C4-2B (cell line): Measurements from ENCODE around the gene C16orf90.

ENCODE experiments used
- H3K27ac ChIP-seq: fragments of 450-650 bp; 2 replicates; pipeline ENCODE4 v1.5.1; 2017
- ZFX ChIP-seq: fragments of 450-650 bp; IDR thresholded peaks from 2 replicates; pipeline ENCODE4 v1.6.1; 2017
- TF ChIP-seq, protein P1 (sequence below): fragments of 450-650 bp; conservative IDR thresholded peaks from 2 replicates; pipeline ENCODE4 v1.5.1; 2017; ENCODE audit warnings: mild to moderate bottlenecking

C16orf90 gene

DNA sequence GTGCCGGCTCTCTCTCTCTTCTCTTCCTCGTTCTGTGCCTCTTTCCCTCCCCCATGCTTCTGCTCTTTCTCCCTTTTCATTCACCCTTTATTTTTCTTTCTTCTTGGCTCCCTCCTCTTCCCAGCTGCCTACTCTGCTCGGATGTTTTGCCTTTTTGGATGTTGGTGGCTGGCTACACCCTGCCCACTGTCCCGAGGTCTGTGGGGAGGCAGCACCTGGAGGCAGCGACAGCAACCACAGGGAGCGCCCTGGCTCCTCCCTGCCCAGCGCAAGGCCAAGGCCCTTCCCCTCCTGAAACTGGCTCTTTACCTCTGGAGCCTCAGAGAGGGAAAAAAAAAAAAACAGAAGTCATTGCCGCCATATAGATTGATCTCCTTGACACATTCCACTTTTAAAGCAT lies 25.6 kb upstream of the C16orf90 start:
- no peak overlapping the region for H3K27ac ChIP-seq

DNA sequence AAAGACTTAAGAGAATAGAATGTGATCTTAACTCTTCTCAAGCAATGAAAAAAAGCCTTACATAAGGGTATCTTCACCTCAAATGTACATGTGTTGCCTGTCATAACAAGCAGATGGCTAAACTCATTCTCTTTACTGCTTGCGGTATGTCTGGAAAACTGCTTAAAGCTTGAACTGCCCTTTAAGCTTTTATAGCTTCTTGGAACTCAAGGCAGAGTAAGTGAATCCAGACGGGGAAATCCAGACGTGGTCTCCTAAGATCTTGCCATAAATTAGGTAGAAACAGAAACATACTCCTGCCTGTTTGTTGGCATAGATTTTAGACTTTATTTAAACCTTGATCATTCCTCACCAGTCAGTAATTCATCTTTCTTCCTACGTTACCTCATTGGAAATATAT lies 25.1 kb upstream of the C16orf90 start:
- TF ChIP-seq ZFX, result no peak
- TF ChIP-seq, protein P1, sequence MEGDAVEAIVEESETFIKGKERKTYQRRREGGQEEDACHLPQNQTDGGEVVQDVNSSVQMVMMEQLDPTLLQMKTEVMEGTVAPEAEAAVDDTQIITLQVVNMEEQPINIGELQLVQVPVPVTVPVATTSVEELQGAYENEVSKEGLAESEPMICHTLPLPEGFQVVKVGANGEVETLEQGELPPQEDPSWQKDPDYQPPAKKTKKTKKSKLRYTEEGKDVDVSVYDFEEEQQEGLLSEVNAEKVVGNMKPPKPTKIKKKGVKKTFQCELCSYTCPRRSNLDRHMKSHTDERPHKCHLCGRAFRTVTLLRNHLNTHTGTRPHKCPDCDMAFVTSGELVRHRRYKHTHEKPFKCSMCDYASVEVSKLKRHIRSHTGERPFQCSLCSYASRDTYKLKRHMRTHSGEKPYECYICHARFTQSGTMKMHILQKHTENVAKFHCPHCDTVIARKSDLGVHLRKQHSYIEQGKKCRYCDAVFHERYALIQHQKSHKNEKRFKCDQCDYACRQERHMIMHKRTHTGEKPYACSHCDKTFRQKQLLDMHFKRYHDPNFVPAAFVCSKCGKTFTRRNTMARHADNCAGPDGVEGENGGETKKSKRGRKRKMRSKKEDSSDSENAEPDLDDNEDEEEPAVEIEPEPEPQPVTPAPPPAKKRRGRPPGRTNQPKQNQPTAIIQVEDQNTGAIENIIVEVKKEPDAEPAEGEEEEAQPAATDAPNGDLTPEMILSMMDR, result no peak
- H3K27ac ChIP-seq, result no peak overlapping the region

More for the DNA sequence above, 25.6 kb upstream of the C16orf90 start:
- TF ChIP-seq, protein P1, result no peak
- TF ChIP-seq ZFX, result no peak

DNA sequence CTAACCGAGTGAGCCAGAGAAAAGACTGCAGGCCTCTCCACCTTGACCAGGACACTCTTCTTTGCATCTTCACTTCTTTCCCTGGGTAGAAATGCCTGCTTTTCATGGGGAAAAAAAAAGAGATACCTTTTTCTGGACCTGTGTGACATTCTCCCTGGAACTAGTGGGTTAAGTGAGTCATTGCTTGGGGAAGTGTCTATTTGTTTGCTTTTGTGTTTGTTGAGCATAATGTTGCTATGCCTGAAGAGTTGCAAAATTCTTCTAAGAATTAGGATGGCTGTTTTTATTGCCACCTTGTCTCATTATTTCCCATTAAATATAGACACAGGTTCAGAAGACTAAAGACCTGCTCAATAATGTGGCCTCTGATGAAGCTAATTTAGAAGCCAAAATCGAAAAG lies 24.3 kb upstream of the C16orf90 start:
- TF ChIP-seq, protein P1, result no peak
- TF ChIP-seq ZFX, result no peak
- H3K27ac ChIP-seq, result no peak overlapping the region

DNA sequence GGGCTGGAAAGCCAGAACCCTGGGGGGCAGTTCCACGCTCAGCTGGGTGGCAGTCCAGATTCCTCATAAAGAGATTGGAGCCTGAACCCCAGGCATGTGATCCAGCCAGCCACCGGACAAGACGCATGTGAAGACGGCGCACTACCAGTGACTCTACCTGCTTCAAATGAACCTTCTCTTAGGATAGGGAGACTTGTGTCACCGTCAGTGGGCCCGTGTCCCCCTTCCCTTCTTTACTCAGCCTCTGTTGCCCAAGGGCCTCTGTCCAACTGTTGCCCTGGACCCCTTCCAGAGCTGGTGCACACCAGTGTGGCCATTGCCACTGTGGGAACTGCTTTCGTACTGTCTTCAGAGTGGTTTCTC lies 23.7 kb upstream of the C16orf90 start:
- H3K27ac ChIP-seq, result no peak overlapping the region
- TF ChIP-seq ZFX, result no peak
- TF ChIP-seq, protein P1, result no peak

DNA sequence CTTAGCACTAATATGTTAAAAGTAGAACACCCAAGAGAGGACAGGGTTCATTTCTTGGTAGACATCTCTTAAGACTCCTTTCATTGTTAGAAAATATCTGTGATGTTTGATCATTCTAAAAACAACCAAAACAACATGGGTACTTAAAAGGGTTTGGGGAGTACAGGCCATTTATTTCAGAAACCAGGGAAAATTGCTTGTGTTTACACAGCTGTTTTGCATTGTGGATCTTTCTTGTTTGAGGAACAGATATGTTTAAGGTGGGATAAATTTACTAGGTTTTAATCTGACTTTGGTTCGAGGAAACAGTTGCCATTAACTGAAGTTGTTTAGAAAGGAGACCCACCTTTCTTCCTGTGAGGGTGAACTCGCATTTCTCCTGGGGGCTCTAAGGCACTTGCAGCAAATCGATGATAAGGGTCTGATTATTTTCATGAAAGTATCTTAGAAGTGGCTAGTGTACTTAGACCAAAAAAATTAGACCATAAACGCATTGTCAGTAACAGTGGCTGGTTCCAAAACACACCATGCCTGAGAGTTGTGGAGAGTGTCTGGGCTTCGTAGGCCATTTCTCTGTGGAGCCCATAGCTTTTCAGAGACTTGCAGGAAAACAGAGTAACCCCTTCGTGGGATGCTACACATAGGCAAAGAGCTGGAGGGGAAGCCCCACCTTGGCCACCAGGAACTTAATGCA lies 23.1 kb upstream of the C16orf90 start:
- TF ChIP-seq, protein P1, result no peak
- no peak for TF ChIP-seq ZFX
- H3K27ac ChIP-seq, result no peak overlapping the region

DNA sequence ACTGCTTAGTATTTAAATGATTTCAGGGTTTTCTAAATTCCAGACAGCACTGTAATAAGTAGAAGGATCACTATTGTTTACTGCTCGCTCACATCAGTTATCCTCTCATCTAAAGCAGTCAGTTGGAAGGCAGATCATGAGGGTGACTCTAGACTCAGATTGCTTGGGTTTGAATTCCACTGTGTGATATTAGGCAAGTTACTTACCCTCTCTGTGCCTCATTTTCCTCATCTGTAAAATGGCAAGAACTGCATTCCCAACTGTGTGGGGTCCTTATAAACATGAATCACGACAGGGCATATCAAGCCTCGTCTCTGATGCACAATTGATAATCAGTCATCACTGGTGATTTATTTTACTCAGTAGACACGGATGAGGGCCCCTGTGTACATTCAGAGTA lies 20.6 kb upstream of the C16orf90 start:
- no peak overlapping the region for H3K27ac ChIP-seq
- no peak for TF ChIP-seq ZFX
- TF ChIP-seq, protein P1, result no peak

DNA sequence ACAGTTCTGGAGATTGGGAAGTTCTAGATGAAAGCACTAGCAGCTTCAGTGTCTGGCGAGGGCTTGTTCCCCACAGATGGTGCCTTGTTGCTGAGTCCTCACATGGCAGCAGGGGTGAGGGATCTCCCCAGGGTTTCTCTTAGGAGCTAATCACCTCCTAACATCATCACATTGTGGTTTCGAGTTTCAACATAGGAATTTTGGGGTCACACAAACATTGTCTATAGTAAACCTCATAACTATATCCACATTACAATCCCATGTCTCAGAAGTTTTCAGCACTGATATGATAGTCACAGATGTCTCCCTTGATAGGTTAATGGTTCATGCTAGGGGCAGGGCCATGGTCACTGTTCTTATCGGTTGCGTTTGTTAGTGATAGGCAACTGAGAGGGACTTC lies 19.3 kb upstream of the C16orf90 start:
- TF ChIP-seq, protein P1, result no peak
- no peak for TF ChIP-seq ZFX
- H3K27ac ChIP-seq, result no peak overlapping the region
